ENCODE results near the gene CORT.

Gene CORT

DNA sequence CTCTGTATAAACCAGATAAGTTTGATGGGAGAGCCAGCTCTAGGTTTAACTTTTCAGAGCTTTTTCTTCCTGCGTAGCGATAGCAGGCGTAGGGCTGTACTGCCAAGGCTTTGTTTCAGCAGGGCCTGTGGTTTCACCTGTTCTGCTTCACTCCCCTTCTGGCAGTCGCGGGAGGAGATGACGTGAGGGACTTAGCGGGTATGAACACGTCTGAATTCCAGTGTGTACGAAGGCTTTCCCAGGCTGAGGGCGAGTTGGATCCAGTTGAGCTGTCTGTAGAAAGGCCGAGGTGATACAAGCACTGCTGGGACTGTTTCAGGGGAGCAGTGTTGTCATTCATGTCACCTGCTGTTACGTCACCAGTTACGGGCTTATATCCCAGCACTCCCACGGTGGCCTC, 46.1 kb downstream of the CORT start:
- Histone ChIP-seq H3K27me3 (ENCODE audit: low read depth) (no peaks in the 10 kb centered on the region), H3K4me1 (peaks cover 14% of the 10 kb centered on the region), H3K4me3 (no peak overlapping the region), H3K9me3 (no peaks in the 10 kb centered on the region), H3K36me3 (replicated peaks) (peaks cover 8% of the 10 kb centered on the region)
- DNase-seq (ENCODE audit: low spot score in 2 of 2) = no peak
- in situ Hi-C loops (cut with MboI; ENCODE audit: low sequenced_read_pairs) = loop anchor here (5.0 to 25.0 kb wide), 2 partner anchors 64 to 109 kb away; partner anchors contain the start of genes CENPS and PGD

DNA sequence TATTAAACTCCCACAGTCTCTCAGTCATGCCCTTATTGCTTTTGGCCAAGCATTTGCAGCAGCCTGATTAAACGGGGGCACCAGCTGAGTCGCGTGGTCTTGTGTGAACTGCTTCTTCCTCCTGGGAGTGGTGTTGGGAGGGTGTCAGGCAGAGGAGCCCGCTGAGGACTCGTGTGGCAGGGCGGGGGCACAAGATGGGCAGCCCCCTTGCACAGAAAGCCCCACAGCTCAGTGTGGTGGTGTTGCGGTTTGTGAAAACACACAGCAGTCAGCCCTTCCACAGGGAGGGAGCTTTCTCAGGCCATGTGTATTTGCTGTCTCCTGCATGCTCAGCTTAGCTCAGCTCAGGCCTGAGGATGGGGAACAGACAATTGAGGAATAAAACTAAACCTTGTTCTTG, 47.3 kb downstream of the CORT start:
- DNase-seq (ENCODE audit: low spot score in 2 of 2) = no peak
- no peaks in the 10 kb centered on the region for H3K9me3 ChIP-seq
- in situ Hi-C loops (cut with MboI; ENCODE audit: low sequenced_read_pairs) = loop anchor here (5.0 to 25.0 kb wide), 2 partner anchors 65 to 110 kb away; partner anchors contain the start of genes CENPS and PGD

DNA sequence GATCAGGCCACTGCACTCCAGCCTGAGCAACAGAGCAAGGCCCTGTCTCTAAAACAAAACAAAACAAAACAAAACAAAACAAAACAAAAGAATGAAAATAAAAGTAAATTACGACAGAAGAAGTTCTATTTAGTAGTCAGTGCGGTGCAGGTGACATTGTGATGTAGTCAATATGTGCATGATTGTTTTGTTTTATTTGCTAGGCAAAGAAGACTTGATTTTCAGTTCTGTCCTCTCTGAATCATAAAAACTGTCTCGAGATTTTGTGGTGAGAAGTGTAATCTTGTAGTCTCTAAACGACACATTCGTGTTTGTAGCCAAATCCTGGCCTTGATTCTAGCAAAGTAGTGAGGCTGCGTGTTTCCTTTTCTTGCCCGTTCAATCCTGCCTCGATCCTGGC, 48.4 kb downstream of the CORT start:
- Histone ChIP-seq H3K4me1 (peaks cover 3% of the 10 kb centered on the region; the same call in 1 of the 2 replicates), H3K4me3 (no peak overlapping the region), H3K9me3 (no peaks in the 10 kb centered on the region), H3K27me3 (ENCODE audit: low read depth) (no peaks in the 10 kb centered on the region), H3K36me3 (replicated peaks) (peaks cover 8% of the 10 kb centered on the region)
- in situ Hi-C loops (cut with MboI; ENCODE audit: low sequenced_read_pairs) = loop anchor here (5.0 to 25.0 kb wide), 2 partner anchors 66 to 111 kb away; partner anchors contain the start of genes CENPS and PGD
- DNase-seq (ENCODE audit: low spot score in 2 of 2) = no peak

More for the DNA sequence above, 47.3 kb downstream of the CORT start:
- Histone ChIP-seq H3K27me3 (ENCODE audit: low read depth) (no peaks in the 10 kb centered on the region), H3K36me3 (replicated peaks) (peaks cover 8% of the 10 kb centered on the region), H3K4me3 (no peak overlapping the region), H3K4me1 (peaks cover 10% of the 10 kb centered on the region)

Data from HAP-1 (cell line).